HS-5 (cell line): ENCODE data around the gene TTC13.

ENCODE experiments used
- DNase-seq: peaks from one replicate; pipeline ENCODE4 v3.0.0-alpha.2; 2012; ENCODE audit warnings: low read depth

TTC13 gene

GRCh38 chr1:230943048-230943593, 35.5 kb downstream of the TTC13 start:
- DNase-seq = no peak

- no peak for DNase-seq
Measured at GRCh38 chr1:230940848-230941247, 37.8 kb downstream of the TTC13 start.

GRCh38 chr1:230939806-230940489, 38.7 kb downstream of the TTC13 start:
- no peak for DNase-seq

GRCh38 chr1:230938924-230939368, 39.7 kb downstream of the TTC13 start:
- no peak for DNase-seq

- DNase-seq = no peak
Measured at GRCh38 chr1:230937371-230937770, 41.3 kb downstream of the TTC13 start.

- DNase-seq = no peak
Measured at GRCh38 chr1:230936475-230936874, 42.2 kb downstream of the TTC13 start.

GRCh38 chr1:230935852-230936251, 42.8 kb downstream of the TTC13 start:
- no peak for DNase-seq

- no peak for DNase-seq
Measured at GRCh38 chr1:230930986-230931385, 47.7 kb downstream of the TTC13 start.

- no peak for DNase-seq
Measured at GRCh38 chr1:230926182-230926581, 52.5 kb downstream of the TTC13 start.

- DNase-seq = no peak
Measured at GRCh38 chr1:230925608-230926007, 53.1 kb downstream of the TTC13 start.

- DNase-seq = no peak
Measured at GRCh38 chr1:230923176-230923575, 55.5 kb downstream of the TTC13 start.

GRCh38 chr1:230922620-230923019, 56.0 kb downstream of the TTC13 start:
- DNase-seq = no peak

GRCh38 chr1:230919207-230919606, 59.5 kb downstream of the TTC13 start:
- DNase-seq = no peak

- peak; percentile 16 for DNase-seq
Measured at GRCh38 chr1:230917284-230918135, 61.2 kb downstream of the TTC13 start.

- no peak for DNase-seq
Measured at GRCh38 chr1:230916587-230917283, 61.9 kb downstream of the TTC13 start.

GRCh38 chr1:230915078-230915477, 63.6 kb downstream of the TTC13 start:
- no peak for DNase-seq

- DNase-seq = peak; percentile 15
Measured at GRCh38 chr1:230913496-230913895, 65.2 kb downstream of the TTC13 start.

GRCh38 chr1:230910755-230911117, 67.9 kb downstream of the TTC13 start:
- no peak for DNase-seq

GRCh38 chr1:230909974-230910754, 68.5 kb downstream of the TTC13 start:
- DNase-seq = no peak

- DNase-seq = no peak
Measured at GRCh38 chr1:230907472-230908205, 71.0 kb downstream of the TTC13 start.

GRCh38 chr1:230906226-230906625, 72.4 kb downstream of the TTC13 start:
- no peak for DNase-seq
